HepG2 (cell line): ENCODE results near the gene MED1. TPM values are rescaled to one million over a fixed set of nuclear protein-coding genes. Genes with fewer than 3 reads are reported as not detected.

Experiments
- ATAC-seq: fragments of 200-7000 bp; cut with Tn5 transposase; 3 replicates; pipeline ENCODE4 v1.9.1; 2020; ENCODE audit warnings: mild to moderate bottlenecking, moderate library complexity
- BruUV-seq: library from RNA; stranded (reverse); fragments of 400-500 nt; replicated peaks from 2 replicates; lab custom pipeline; 2021; lab: Mats Ljungman, UMichigan
- CTCF ChIA-PET: fragments of 300-600 bp; formaldehyde crosslinking; extraction: SDS; loops from one replicate; lab custom pipeline; 2021; ENCODE audit warnings: low total read pairs, inconsistent platforms, low intra/inter-chr PET ratio; lab: Yijun Ruan, JAX
- POLR2A ChIA-PET: fragments of 350-600 bp; sonication (Branson Sonifier 250); formaldehyde crosslinking; loops from one replicate; lab custom pipeline; 2020; ENCODE audit warnings: antibody characterized with exemption, inconsistent platforms; lab: Yijun Ruan, JAX
- DNase-seq: peaks from one replicate; pipeline ENCODE4 v3.0.0-alpha.2; 2015; ENCODE audit warnings: low spot score
- FAIRE-seq: peaks from 3 replicates; lab custom pipeline; 2011; peaks lifted over from hg19 to GRCh38; lab: Jason Lieb, UNC
- H2AFZ ChIP-seq: one replicate; pipeline ENCODE4 v1.6.1; 2011; ENCODE audit warnings: low read length, inconsistent platforms
- H3K27ac ChIP-seq: fragments of 300-600 bp; 3 replicates; pipeline ENCODE4 v1.8.0; 2011; ENCODE audit warnings: mixed run types, mild to moderate bottlenecking, mixed read lengths, low read length, inconsistent platforms; ENCODE audit not compliant: insufficient read depth; ENCODE audit errors: extremely low read length
- H3K27me3 ChIP-seq, 2 experiments: fragments of 200-600 bp in 1 of 2; 2 replicates in 1 of 2; 3 replicates in 1 of 2; pipeline versions ENCODE4 v1.6.0 to v1.8.0; 2011; ENCODE audit warnings: low read length in 2 of 2, mild to moderate bottlenecking in 2 of 2, moderate library complexity in 2 of 2, inconsistent platforms in 1 of 2; ENCODE audit not compliant: insufficient read depth in 2 of 2, control insufficient read depth in 1 of 2
- H3K36me3 ChIP-seq, 2 experiments: fragments of 200-600 bp in 1 of 2; replicated peaks in 1 of 2; 2 replicates in 1 of 2; 3 replicates in 1 of 2; pipeline versions ENCODE4 v1.5.1 to v1.8.0; 2011; ENCODE audit warnings: low read length in 2 of 2, inconsistent platforms in 1 of 2; ENCODE audit not compliant: insufficient read depth in 2 of 2, control insufficient read depth in 1 of 2
- H3K4me1 ChIP-seq: 2 replicates; pipeline ENCODE4 v1.5.1; 2012; ENCODE audit warnings: low read length, inconsistent platforms; ENCODE audit not compliant: insufficient read depth
- H3K4me2 ChIP-seq: 2 replicates; pipeline ENCODE4 v1.6.0; 2011; ENCODE audit warnings: low read depth, low read length, inconsistent platforms
- H3K4me3 ChIP-seq, 3 experiments: fragments of 200-600 bp in 1 of 3; sonication (generic), shearing (Covaris generic) in 1 of 3; replicated peaks in 1 of 3; 2 replicates each; pipeline ENCODE4 v1.5.1; 2011 to 2016; ENCODE audit warnings: low read length in 3 of 3, inconsistent platforms in 2 of 3, low read depth in 2 of 3, mild to moderate bottlenecking in 2 of 3, control low read depth in 1 of 3, mixed read lengths in 1 of 3; ENCODE audit not compliant: insufficient read depth in 1 of 3
- H3K79me2 ChIP-seq: one replicate; pipeline ENCODE4 v1.6.1; 2011; ENCODE audit warnings: low read length, inconsistent platforms; ENCODE audit not compliant: insufficient read depth
- H3K9ac ChIP-seq: 2 replicates; pipeline ENCODE4 v1.6.0; 2011; ENCODE audit warnings: mild to moderate bottlenecking, low read depth, low read length, inconsistent platforms; ENCODE audit not compliant: insufficient read depth
- H3K9me3 ChIP-seq: 2 replicates; pipeline ENCODE4 v1.5.1; 2012; ENCODE audit warnings: mild to moderate bottlenecking, low read length
- H4K20me1 ChIP-seq: 2 replicates; pipeline ENCODE4 v1.6.0; 2011; ENCODE audit warnings: inconsistent platforms, mild to moderate bottlenecking, low read length, moderate library complexity; ENCODE audit not compliant: insufficient read depth
- FOSL2 ChIP-seq: sonication (generic); formaldehyde crosslinking; IDR thresholded peaks from 2 replicates; pipeline ENCODE4 v1.4.0; 2020; ENCODE audit warnings: missing genetic modification reagents
- KDM4B ChIP-seq: sonication (generic); formaldehyde crosslinking; IDR thresholded peaks from 2 replicates; pipeline ENCODE4 v1.4.0; 2020; ENCODE audit warnings: missing genetic modification reagents
- MLX ChIP-seq: IDR thresholded peaks from 2 replicates; pipeline ENCODE4 v1.6.1; 2016
- MTA1 ChIP-seq: sonication (generic); formaldehyde crosslinking; IDR thresholded peaks from 2 replicates; pipeline ENCODE4 v1.4.0; 2020; ENCODE audit warnings: missing genetic modification reagents, mild to moderate bottlenecking, borderline replicate concordance
- NFE2L2 ChIP-seq: fragments of 150-350 bp; IDR thresholded peaks from 2 replicates; pipeline ENCODE4 v1.6.1; 2014; ENCODE audit warnings: low read length
- RARA ChIP-seq: IDR thresholded peaks from 2 replicates; pipeline ENCODE4 v1.6.1; 2016; ENCODE audit warnings: missing genetic modification reagents, missing compliant biosample characterization
- SRY ChIP-seq: sonication (generic); formaldehyde crosslinking; IDR thresholded peaks from 2 replicates; pipeline ENCODE4 v1.8.0; 2022; ENCODE audit warnings: mild to moderate bottlenecking, missing genetic modification reagents
- TFAP4 ChIP-seq: sonication (generic); IDR thresholded peaks from 2 replicates; pipeline ENCODE4 v1.6.1; 2016; ENCODE audit warnings: low read depth, borderline replicate concordance
- ZNF235 ChIP-seq: sonication (generic); formaldehyde crosslinking; IDR thresholded peaks from 2 replicates; pipeline ENCODE4 v1.8.1; 2023; ENCODE audit warnings: mild to moderate bottlenecking, missing genetic modification reagents, borderline replicate concordance
- ZNF256 ChIP-seq: sonication (generic); formaldehyde crosslinking; conservative IDR thresholded peaks from 2 replicates; pipeline ENCODE4 v1.4.0; 2020; ENCODE audit warnings: missing genetic modification reagents
- ZNF337 ChIP-seq: sonication (generic); formaldehyde crosslinking; IDR thresholded peaks from 2 replicates; pipeline ENCODE4 v1.5.1; 2020; ENCODE audit warnings: missing genetic modification reagents, low read depth, mild to moderate bottlenecking, borderline replicate concordance
- ZNF652 ChIP-seq: IDR thresholded peaks from 2 replicates; pipeline ENCODE4 v1.6.1; 2016; ENCODE audit warnings: low read depth, borderline replicate concordance
- WGBS: methylation state at CpG from one replicate; pipeline ENCODE4 v1.1.6; 2017; ENCODE audit warnings: low lambda C conversion rate; 5-methylcytosine and 5-hydroxymethylcytosine counted together
- in situ Hi-C: cut with HindIII; loops from 2 replicates; pipeline ENCODE4 v1.10.0; 2017; ENCODE audit warnings: low pct_unique_long_range_greater_than_20kb; ENCODE audit not compliant: extremely low pct_ligation_motif_present
- intact Hi-C: fragments of 100-400 bp; cut with micrococcal nuclease; formaldehyde crosslinking; loops from one replicate; pipeline ENCODE4 v1.10.0; 2022; ENCODE audit not compliant: unreplicated experiment
- polyA plus RNA-seq, 8 experiments: library from polyadenylated mRNA; depleted of rRNA in 3 of 8; stranded (reverse) in 7 of 8; unstranded in 1 of 8; fragments of >200 nt; fragmentation: Illumina TruSeq in 4 of 8; extraction: Trizol in 4 of 8; gene quantifications; 2 replicates each; pipeline versions ENCODE4 v1.2.1 to v1.2.3, GENCODE V29; 2011 to 2016; ENCODE audit warnings: low read depth in 4 of 8, missing spikeins in 1 of 8, mixed read lengths in 1 of 8; ENCODE audit not compliant: insufficient read depth in 1 of 8
- total RNA-seq, 5 experiments: library from RNA; depleted of rRNA; stranded (reverse); fragments of >200 nt; fragmentation: Illumina TruSeq; extraction: Trizol; gene quantifications; 2 replicates each; pipeline ENCODE4 v1.2.3, GENCODE V29; 2016; ENCODE audit warnings: low read depth in 1 of 5
- TF ChIP-seq, protein P1 (sequence below): sonication (generic); formaldehyde crosslinking; IDR thresholded peaks from 2 replicates; pipeline ENCODE4 v1.8.1; 2022; ENCODE audit warnings: mild to moderate bottlenecking, missing genetic modification reagents
- TF ChIP-seq, protein P2 (sequence below): sonication (generic); formaldehyde crosslinking; conservative IDR thresholded peaks from 2 replicates; pipeline ENCODE4 v1.4.0; 2020; ENCODE audit warnings: missing genetic modification reagents

MED1 gene
- total and polyA plus RNA-seq, 2 of the 13 experiments (the other 11 are each of a cell fraction or from before 2014, with no cell fraction given): 37.5 to 40.1 TPM

- H3K9ac ChIP-seq: no peak overlapping the region
- no peak overlapping the region for H2AFZ ChIP-seq
- no peak for TF ChIP-seq KDM4B
- no peak for TF ChIP-seq ZNF652 (CRISPR knock-in tag)
- no peak for TF ChIP-seq NFE2L2
- TF ChIP-seq MTA1: no peak
- no peak for TF ChIP-seq RARA (CRISPR knock-in tag)
- no peak for TF ChIP-seq TFAP4
- TF ChIP-seq, protein P1, sequence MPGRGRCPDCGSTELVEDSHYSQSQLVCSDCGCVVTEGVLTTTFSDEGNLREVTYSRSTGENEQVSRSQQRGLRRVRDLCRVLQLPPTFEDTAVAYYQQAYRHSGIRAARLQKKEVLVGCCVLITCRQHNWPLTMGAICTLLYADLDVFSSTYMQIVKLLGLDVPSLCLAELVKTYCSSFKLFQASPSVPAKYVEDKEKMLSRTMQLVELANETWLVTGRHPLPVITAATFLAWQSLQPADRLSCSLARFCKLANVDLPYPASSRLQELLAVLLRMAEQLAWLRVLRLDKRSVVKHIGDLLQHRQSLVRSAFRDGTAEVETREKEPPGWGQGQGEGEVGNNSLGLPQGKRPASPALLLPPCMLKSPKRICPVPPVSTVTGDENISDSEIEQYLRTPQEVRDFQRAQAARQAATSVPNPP (CRISPR knock-in tag): no peak
- no peak for TF ChIP-seq ZNF256 (CRISPR knock-in tag)
- TF ChIP-seq MLX (CRISPR knock-in tag): no peak
- TF ChIP-seq SRY (CRISPR knock-in tag): no peak
- TF ChIP-seq FOSL2 (CRISPR knock-in tag): no peak
- TF ChIP-seq ZNF337 (CRISPR knock-in tag): no peak
- TF ChIP-seq ZNF235 (CRISPR knock-in tag): no peak
- TF ChIP-seq, protein P2, sequence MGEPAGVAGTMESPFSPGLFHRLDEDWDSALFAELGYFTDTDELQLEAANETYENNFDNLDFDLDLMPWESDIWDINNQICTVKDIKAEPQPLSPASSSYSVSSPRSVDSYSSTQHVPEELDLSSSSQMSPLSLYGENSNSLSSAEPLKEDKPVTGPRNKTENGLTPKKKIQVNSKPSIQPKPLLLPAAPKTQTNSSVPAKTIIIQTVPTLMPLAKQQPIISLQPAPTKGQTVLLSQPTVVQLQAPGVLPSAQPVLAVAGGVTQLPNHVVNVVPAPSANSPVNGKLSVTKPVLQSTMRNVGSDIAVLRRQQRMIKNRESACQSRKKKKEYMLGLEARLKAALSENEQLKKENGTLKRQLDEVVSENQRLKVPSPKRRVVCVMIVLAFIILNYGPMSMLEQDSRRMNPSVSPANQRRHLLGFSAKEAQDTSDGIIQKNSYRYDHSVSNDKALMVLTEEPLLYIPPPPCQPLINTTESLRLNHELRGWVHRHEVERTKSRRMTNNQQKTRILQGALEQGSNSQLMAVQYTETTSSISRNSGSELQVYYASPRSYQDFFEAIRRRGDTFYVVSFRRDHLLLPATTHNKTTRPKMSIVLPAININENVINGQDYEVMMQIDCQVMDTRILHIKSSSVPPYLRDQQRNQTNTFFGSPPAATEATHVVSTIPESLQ (CRISPR knock-in tag): no peak
- no peak for DNase-seq
- no TSS peak for BruUV-seq
- H3K4me1 ChIP-seq: no peaks in the 10 kb centered on the region
- peaks cover 14 to 30% of the 10 kb centered on the region in 2 experiments; a peak in 4 of 5 replicates for H3K36me3 ChIP-seq
- H3K27ac ChIP-seq: no peak overlapping the region
- intact Hi-C loops: no loop called here
- 98% methylated on average over 2 of the region's 2 CpGs for WGBS
- no peak for ATAC-seq
- no peaks in the 10 kb centered on the region for H3K9me3 ChIP-seq
- ChIA-PET CTCF (no interaction called here), POLR2A (interaction anchor here (1.1 to 2.6 kb wide), 4 partner anchors 11 to 35 kb away, joined by 3 to 18 read pairs (median 6); partner anchors contain the start of genes CDK12 and MED1)
- no peaks in the 10 kb centered on the region for H3K27me3 ChIP-seq
- H3K4me2 ChIP-seq: no peak overlapping the region
- peaks cover 10% of the 10 kb centered on the region for H3K79me2 ChIP-seq
- no peak overlapping the region for H3K4me3 ChIP-seq
- no peaks in the 10 kb centered on the region for H4K20me1 ChIP-seq
- no peak for FAIRE-seq
- in situ Hi-C loops: no loop called here
Observed at GRCh38 chr17:39486242-39486641, 35.2 kb upstream of the MED1 start.
